Aortic smooth muscle cell (primary cell): ENCODE measurements around the gene SEC14L1. TPM values are rescaled to one million over a fixed set of nuclear protein-coding genes. Genes with fewer than 3 reads are reported as not detected.

Source experiments
- total RNA-seq: library from RNA; depleted of rRNA; stranded (reverse); fragments of >200 nt; gene quantifications from 2 replicates; pipeline ENCODE4 v1.2.3, GENCODE V29; 2014

Gene SEC14L1
- 36.1 and 38.4 TPM in 2 replicates for total RNA-seq

DNA sequence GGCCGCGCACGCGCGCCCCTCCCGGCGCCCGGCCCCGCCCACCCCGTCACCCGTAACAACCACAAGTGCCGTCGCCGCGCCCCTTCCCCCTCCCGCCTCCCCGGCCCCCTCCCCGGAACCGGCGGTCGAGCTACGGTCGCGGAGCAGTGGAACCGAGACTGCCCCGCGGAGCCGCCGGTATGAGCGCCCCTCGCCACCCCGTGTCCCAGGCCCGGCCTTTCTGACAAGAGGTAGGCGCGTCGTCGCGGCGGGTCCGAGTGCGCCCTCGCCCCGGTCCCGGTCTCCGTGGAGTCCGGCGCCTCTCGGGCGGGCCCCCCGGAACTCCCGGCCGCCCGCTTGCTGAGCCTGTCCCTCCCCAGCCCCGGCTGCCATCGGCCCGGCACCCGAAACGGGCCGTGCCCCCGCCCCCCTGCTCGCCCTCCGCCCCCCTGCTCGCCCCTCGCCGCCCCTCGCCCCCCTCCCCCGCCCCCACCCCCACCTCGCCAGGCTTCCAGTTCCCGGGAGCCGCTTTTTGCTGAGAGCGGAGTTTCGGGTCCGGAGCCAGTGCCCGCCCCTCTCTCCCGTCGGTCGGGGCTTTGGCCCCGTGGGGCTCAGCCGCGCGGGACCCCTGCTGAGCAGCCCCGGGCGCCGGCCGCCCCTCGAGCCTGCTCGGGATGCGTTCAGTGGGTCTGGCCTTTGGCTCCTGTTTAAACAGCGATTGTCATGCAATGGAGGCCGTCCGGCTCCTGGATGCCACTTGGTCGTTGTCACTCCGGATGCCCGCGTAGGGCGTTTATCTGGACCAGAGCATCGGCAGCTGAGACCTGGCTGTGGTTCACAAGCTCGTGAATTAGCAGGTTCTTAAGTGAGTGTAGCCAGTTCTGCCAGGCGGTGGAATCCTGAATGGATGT is at the start of gene SEC14L1:
Gene SEC14L1, plus strand, starts transcription at position 92 of the 890 bp plus-strand sequence. CDS start 2,628 bp downstream, outside the sequence.

